Fibroblast of mammary gland (primary cell): ENCODE results near the gene DIDO1.
"Not testable (repeated sequence)": the region's sequence is repeated elsewhere in the genome, so short reads cannot be mapped to it uniquely, and the experiment has no call there.

ENCODE experiments used
- DNase-seq: peaks from one replicate; pipeline ENCODE4 v3.0.0-alpha.2; 2010; ENCODE audit warnings: low read depth
- H3K4me3 ChIP-seq: 2 replicates; pipeline ENCODE4 v1.5.1; 2011; ENCODE audit warnings: low read depth, mild to moderate bottlenecking, low read length, moderate library complexity; ENCODE audit not compliant: control insufficient read depth
- TF ChIP-seq, protein P1 (sequence below): conservative IDR thresholded peaks from 2 replicates; pipeline ENCODE4 v1.5.1; 2011; ENCODE audit warnings: low read depth, low read length, inconsistent platforms; ENCODE audit not compliant: control insufficient read depth, insufficient read depth

DIDO1 gene

DNA sequence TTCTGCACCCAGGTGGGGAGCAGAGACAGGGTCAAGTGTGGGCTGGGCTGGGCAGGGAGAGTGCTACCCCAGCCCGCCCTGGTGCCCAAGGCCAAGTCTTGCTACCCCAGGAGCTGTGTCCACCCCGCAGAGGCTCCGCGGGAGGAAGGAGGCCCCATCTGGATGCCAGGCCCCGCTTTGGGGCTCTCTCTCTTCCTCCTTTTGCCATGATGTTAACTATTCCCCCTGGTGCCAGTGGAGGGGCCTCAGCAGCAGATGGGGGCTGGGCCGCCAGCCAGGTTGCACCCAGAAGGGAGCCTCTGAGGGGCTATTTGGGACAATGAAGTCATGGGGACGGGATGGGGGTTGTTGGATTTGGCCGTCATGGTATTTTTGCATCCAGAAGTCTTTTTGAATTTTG lies 35.5 kb upstream of the DIDO1 start:
- DNase-seq: no peak
- TF ChIP-seq, protein P1, sequence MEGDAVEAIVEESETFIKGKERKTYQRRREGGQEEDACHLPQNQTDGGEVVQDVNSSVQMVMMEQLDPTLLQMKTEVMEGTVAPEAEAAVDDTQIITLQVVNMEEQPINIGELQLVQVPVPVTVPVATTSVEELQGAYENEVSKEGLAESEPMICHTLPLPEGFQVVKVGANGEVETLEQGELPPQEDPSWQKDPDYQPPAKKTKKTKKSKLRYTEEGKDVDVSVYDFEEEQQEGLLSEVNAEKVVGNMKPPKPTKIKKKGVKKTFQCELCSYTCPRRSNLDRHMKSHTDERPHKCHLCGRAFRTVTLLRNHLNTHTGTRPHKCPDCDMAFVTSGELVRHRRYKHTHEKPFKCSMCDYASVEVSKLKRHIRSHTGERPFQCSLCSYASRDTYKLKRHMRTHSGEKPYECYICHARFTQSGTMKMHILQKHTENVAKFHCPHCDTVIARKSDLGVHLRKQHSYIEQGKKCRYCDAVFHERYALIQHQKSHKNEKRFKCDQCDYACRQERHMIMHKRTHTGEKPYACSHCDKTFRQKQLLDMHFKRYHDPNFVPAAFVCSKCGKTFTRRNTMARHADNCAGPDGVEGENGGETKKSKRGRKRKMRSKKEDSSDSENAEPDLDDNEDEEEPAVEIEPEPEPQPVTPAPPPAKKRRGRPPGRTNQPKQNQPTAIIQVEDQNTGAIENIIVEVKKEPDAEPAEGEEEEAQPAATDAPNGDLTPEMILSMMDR: no peak
- H3K4me3 ChIP-seq: no peak overlapping the region

DNA sequence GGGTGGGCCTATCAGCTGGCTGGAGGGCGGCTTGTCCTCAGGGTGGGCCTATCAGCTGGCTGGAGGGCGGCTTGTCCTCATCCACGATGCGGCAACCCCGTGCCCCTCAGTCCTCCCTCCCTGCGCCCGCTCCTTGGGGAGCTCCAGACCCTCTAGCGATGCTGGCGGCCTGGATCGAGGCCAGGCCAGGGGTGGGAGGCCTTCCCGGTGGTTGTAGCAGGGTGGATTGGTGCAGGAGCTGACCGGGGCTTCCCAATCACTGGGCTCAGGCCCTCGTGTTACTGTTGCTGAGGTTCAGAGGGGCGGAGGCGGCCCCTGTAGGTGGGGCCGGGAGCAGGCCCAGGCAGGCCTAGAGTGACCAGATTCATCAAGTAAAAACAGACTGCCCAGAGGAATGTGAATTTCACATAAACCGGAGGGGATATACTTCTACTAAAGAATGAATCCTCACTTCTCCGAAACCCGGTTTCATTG lies 35.0 kb upstream of the DIDO1 start:
- TF ChIP-seq, protein P1: no peak
- no peak overlapping the region for H3K4me3 ChIP-seq
- DNase-seq: no peak

DNA sequence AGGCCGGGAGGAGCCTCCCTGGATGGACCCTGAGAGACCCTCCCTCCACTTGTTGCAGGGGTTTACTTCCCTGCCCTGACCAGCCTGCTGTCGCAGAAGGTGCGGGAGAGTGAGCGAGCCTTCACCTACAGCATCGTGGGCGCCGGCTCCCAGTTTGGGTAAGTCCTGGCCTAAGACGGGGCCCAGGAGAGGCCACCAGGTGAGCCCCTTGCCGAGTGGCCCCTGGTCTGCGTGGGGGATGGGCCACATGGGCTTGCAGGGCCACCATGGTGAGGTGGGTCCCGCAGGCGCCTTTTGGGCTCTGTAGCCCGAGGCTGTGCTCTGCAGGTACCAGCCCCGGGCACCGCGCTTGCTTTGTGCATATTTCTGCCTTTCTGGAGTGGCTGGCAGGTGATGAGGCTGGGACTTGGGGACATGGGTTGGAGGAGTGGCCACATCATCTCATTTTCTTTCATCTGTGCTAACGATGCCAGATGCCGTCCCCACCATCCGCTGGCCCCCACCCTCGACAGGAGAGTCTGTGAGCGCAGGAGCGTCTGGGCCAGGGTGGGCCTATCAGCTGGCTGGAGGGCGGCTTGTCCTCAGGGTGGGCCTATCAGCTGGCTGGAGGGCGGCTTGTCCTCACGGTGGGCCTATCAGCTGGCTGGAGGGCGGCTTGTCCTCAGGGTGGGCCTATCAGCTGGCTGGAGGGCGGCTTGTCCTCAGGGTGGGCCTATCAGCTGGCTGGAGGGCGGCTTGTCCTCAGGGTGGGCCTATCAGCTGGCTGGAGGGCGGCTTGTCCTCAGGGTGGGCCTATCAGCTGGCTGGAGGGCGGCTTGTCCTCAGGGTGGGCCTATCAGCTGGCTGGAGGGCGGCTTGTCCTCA lies 34.4 kb upstream of the DIDO1 start:
- H3K4me3 ChIP-seq, DNase-seq: not testable (repeated sequence)

DNA sequence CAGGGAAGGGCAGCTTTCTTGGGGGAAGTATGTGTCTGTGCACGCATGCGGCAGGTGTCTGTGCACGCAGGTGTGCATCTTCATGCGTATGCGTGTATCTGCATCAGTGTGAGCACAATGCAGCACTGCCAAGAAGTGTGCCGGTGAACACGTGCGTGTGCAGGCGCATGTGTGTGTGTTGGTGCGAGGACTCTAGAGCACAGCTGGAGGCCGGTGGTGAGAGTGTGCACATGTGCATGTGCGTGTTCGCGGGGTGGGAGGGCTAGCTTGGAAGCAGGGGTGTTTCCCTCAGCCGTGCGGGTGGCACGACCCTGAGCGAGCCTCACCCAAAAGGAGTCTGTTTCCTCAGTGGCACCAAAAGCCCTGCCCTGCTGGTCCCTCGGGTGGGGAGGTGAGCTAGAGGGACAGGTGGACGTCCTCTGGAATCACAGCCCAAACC lies 33.7 kb upstream of the DIDO1 start:
- H3K4me3 ChIP-seq: no peak overlapping the region
- DNase-seq: no peak
- TF ChIP-seq, protein P1: no peak

DNA sequence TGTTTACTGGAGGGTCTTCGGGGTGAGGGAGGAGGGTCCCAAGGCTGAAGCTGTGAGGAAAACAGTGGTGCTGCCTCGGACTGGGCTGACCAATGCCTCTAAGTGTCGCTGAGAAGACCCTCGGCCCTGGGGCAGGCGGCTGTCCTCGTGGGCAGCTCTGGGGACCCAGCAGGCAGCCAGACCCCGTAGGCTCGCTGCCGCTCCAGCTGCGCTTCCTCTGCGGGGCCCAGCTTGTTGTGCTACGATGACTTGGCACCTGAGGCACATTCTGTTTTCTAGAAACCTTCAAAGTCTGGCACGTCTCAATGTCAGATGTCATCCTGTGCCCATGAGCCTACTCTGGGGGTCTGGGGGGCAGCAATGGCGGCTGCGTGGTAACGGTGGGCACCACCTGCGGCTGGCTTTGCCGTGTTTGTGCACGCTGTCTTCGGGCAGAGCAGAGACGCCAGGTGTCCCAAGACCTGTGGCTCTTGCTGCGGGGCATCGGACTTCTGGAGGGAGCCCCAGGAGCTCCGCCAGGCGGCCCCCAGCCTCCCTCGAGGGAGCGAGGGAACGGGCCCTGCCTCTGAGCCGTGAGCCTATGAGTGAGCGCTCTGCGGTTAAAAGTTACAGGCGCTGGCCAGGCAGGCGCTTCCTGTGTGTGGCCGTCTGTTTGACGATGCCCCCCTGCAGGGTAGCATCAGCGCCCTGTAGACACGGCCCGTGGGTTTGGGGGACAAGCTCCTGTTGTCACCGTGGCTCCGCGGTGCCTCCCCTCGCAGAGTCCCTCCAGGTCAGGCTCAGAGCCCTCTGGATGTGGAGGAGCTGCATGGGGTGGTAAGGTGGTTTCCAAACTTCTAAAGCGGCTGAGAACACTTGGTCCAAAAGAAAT lies 33.0 kb upstream of the DIDO1 start:
- no peak for DNase-seq
- H3K4me3 ChIP-seq: no peak overlapping the region
- TF ChIP-seq, protein P1: no peak

DNA sequence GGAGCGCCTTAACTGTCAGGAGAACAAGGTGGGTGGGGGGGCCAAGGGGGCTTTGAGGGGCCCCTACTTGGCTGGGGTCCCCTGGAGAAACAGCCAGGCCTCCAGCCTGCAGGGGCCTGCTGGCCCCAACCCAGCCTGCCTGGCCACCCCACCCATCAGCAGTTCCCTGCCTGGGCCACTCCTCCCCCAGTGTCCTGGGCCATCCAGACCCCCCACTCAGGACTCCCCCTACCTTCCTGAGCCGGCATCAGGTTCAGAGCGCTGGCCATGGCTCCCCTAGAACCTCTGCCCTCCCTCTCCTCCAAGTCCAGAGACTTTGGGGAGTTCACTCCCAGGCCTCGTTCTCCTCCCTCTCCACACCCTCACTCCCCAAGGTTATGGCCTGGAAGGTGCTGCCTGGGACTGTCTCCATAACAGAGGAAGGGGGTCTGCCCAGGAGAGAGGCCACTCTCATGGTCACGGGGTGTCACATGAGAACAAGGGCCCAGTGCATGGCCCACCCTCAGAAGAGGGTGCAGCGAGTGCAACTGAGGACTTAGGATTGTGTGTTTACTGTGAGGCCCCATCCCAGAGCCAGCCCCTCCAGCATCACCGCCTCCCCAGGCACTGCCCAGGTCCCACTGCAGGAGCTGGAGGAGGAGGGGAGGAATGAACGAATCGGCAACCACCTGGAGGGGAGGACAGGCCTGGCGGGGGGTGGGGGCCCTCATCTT lies 32.2 kb upstream of the DIDO1 start:
- no peak overlapping the region for H3K4me3 ChIP-seq
- DNase-seq: no peak
- TF ChIP-seq, protein P1: no peak
